ENCODE results near the gene EEF1E1. TPM values are rescaled to one million over a fixed set of nuclear protein-coding genes. Genes with fewer than 3 reads are reported as not detected.

Gene EEF1E1
- total and polyA plus RNA-seq, 9 of the 15 experiments (the other 6 are each of a cell fraction or from before 2014, with no cell fraction given): 135 to 1,355 (median 327) TPM

GRCh38 chr6:8074213-8074612 lies 28.1 kb downstream of the EEF1E1 start:
- ChIA-PET POLR2A (no interaction called here), CTCF (ENCODE audit: low intra/inter-chr PET ratio) (no interaction called here)
- Histone ChIP-seq H3K4me3 (no peak overlapping the region), H3K36me3 (ENCODE audit: control insufficient read depth, insufficient read depth, low read length) (peaks cover 13% of the 10 kb centered on the region), H3K4me1 (replicated peaks in 1 of 2; ENCODE audit: control insufficient read depth in 2 of 2, insufficient read depth in 2 of 2, low read length in 2 of 2) (no peaks in the 10 kb centered on the region), H3K9me1 (ENCODE audit: control insufficient read depth, insufficient read depth, low read length) (no peaks in the 10 kb centered on the region), H3K27me3 (ENCODE audit: control insufficient read depth in 2 of 2, insufficient read depth in 2 of 2, low read length in 2 of 2) (peaks cover 0 to 4% of the 10 kb centered on the region in 2 experiments; a peak in 1 of 5 replicates), H3K9me3 (replicated peaks; ENCODE audit: control insufficient read depth, insufficient read depth, low read depth, low read length) (no peaks in the 10 kb centered on the region), H3K79me2 (ENCODE audit: control insufficient read depth, insufficient read depth, low read length) (no peaks in the 10 kb centered on the region), H2AFZ (ENCODE audit: low read depth, low read length) (no peak overlapping the region), H3K9ac (ENCODE audit: insufficient read depth in 1 of 2, low read depth in 2 of 2, low read length in 2 of 2) (no peak overlapping the region), H4K20me1 (replicated peaks; ENCODE audit: control insufficient read depth, insufficient read depth, low read length) (no peaks in the 10 kb centered on the region), H3K27ac (ENCODE audit: extremely low read depth, low read depth, low read length) (no peak overlapping the region), H3K4me2 (ENCODE audit: insufficient read depth, low read length) (no peak overlapping the region)
- in situ Hi-C loops (cut with MboI): no loop called here
- FAIRE-seq: no peak
- no peak for DNase-seq (ENCODE audit: extremely low read depth in 1 of 4, low spot score in 3 of 4)
- BruUV-seq (replicated peaks): no TSS peak
- ATAC-seq: no peak
- WGBS (ENCODE audit: insufficient coverage, low coverage, missing lambda C conversion rate): 71% methylated on average over 4 of the region's 4 CpGs
- intact Hi-C loops (cut with micrococcal nuclease): no loop called here
- TF ChIP-seq NFE2L1 (tag; IDR thresholded peaks at IDR 0.05; ENCODE audit: borderline replicate concordance, low read depth): no peak
- TF ChIP-seq HLTF (IDR thresholded peaks at IDR 0.05): no peak
- no peak for TF ChIP-seq NELFE (IDR thresholded peaks at IDR 0.05; ENCODE audit: insufficient read depth, insufficient read length)
- no peak for TF ChIP-seq FOXK2 (conservative IDR thresholded peaks at IDR 0.05 in 1 of 2, IDR thresholded peaks at IDR 0.05 in 1 of 2; ENCODE audit: low read depth in 2 of 2)
- no peak for TF ChIP-seq ELF2 (CRISPR knock-in tag; IDR thresholded peaks at IDR 0.05)
- no peak for TF ChIP-seq RHOXF2B (CRISPR knock-in tag; conservative IDR thresholded peaks at IDR 0.05)
- TF ChIP-seq ZNF12 (CRISPR knock-in tag; IDR thresholded peaks at IDR 0.05): no peak
- no peak for TF ChIP-seq SRSF1 (IDR thresholded peaks at IDR 0.05; ENCODE audit: low read depth, low read length)
- no peak for TF ChIP-seq SIX5 (IDR thresholded peaks at IDR 0.05; ENCODE audit: borderline replicate concordance in 1 of 2, insufficient read depth in 1 of 2, low read depth in 1 of 2, low read length in 2 of 2)
- no peak for TF ChIP-seq C11orf30 (IDR thresholded peaks at IDR 0.05; ENCODE audit: low read depth)
- TF ChIP-seq ZBTB40 (IDR thresholded peaks at IDR 0.05): no peak
- no peak for TF ChIP-seq ZBTB40 (CRISPR knock-in tag; IDR thresholded peaks at IDR 0.05)
- TF ChIP-seq CHAMP1 (IDR thresholded peaks at IDR 0.05): no peak
